ENCODE data around the gene FTCD.

- TF ChIP-seq POLR2A (IDR thresholded peaks at IDR 0.05; ENCODE audit: low read depth, low read length) (no peak), SPI1 (IDR thresholded peaks at IDR 0.05; ENCODE audit: low read depth, low read length) (no peak), POLR2AphosphoS5 (IDR thresholded peaks at IDR 0.05; ENCODE audit: low read depth, low read length) (no peak)
Observed at GRCh38 chr21:46089285-46089684, 66.1 kb downstream of the FTCD start.
